ENCODE results near the gene GPX1. TPM values are rescaled to one million over a fixed set of nuclear protein-coding genes. Genes with fewer than 3 reads are reported as not detected.
"Not testable (repeated sequence)": the region's sequence is repeated elsewhere in the genome, so short reads cannot be mapped to it uniquely, and the experiment has no call there.

The GPX1 gene
- total RNA-seq, 2 donors from 2014 or later, result 133 to 221 TPM

GRCh38 chr3:49378249-49378895, 20.2 kb upstream of the GPX1 start:
- Mint-ChIP-seq H3K4me3 (peak overlapping the region; percentile 48), H3K27me3 (no peaks in the 10 kb centered on the region), H3K4me1 (peaks cover 25% of the 10 kb centered on the region), H3K9me3 (no peaks in the 10 kb centered on the region), H3K27ac (peak overlapping the region; percentile 75), H3K36me3 (ENCODE audit: low read depth) (peaks cover 50% of the 10 kb centered on the region)
- peak; percentile 43 for ATAC-seq (replicated peaks)

GRCh38 chr3:49377483-49377882, 19.3 kb upstream of the GPX1 start:
- H3K4me3 Mint-ChIP-seq, result peak overlapping the region; percentile 37
- H3K27me3 Mint-ChIP-seq, result no peaks in the 10 kb centered on the region
- H3K9me3 Mint-ChIP-seq, result no peaks in the 10 kb centered on the region
- H3K4me1 Mint-ChIP-seq, result peaks cover 23% of the 10 kb centered on the region
- H3K27ac Mint-ChIP-seq, result peak overlapping the region; percentile 71
- ATAC-seq (replicated peaks), result peak; percentile 94
- peaks cover 58% of the 10 kb centered on the region for H3K36me3 Mint-ChIP-seq (ENCODE audit: low read depth)

- H3K27me3 Mint-ChIP-seq, result no peaks in the 10 kb centered on the region
- no peaks in the 10 kb centered on the region for H3K9me3 Mint-ChIP-seq
- H3K4me1 Mint-ChIP-seq, result peaks cover 8% of the 10 kb centered on the region
- no peak overlapping the region for H3K4me3 Mint-ChIP-seq
- H3K36me3 Mint-ChIP-seq (ENCODE audit: low read depth), result peaks cover 92% of the 10 kb centered on the region
- ATAC-seq (replicated peaks), result no peak
- H3K27ac Mint-ChIP-seq, result peak overlapping the region; percentile 34
Observed at GRCh38 chr3:49371946-49372345, 13.8 kb upstream of the GPX1 start.

- Mint-ChIP-seq H3K4me3 (no peak overlapping the region), H3K4me1 (peaks cover 6% of the 10 kb centered on the region), H3K9me3 (no peaks in the 10 kb centered on the region), H3K36me3 (ENCODE audit: low read depth) (peaks cover 99% of the 10 kb centered on the region), H3K27ac (peak overlapping the region; percentile 34), H3K27me3 (no peaks in the 10 kb centered on the region)
- ATAC-seq (replicated peaks), result no peak
Observed at GRCh38 chr3:49370585-49371290, 12.6 kb upstream of the GPX1 start.

- no peak for ATAC-seq (replicated peaks)
- Mint-ChIP-seq H3K36me3 (ENCODE audit: low read depth) (peaks cover 97% of the 10 kb centered on the region), H3K4me1 (no peaks in the 10 kb centered on the region), H3K27ac (peak overlapping the region; percentile 19), H3K4me3 (no peak overlapping the region), H3K27me3 (no peaks in the 10 kb centered on the region), H3K9me3 (no peaks in the 10 kb centered on the region)
Observed at GRCh38 chr3:49362561-49362960, 4.4 kb upstream of the GPX1 start.

GRCh38 chr3:49359623-49360022, 1.5 kb upstream of the GPX1 start:
- peaks cover 7% of the 10 kb centered on the region for H3K4me1 Mint-ChIP-seq
- H3K4me3 Mint-ChIP-seq, result peak overlapping the region; percentile 98
- peaks cover 97% of the 10 kb centered on the region for H3K36me3 Mint-ChIP-seq (ENCODE audit: low read depth)
- no peaks in the 10 kb centered on the region for H3K27me3 Mint-ChIP-seq
- H3K9me3 Mint-ChIP-seq, result no peaks in the 10 kb centered on the region
- no peak for ATAC-seq (replicated peaks)
- peak overlapping the region; percentile 98 for H3K27ac Mint-ChIP-seq

- no peaks in the 10 kb centered on the region for H3K9me3 Mint-ChIP-seq
- H3K27me3 Mint-ChIP-seq, result no peaks in the 10 kb centered on the region
- H3K27ac Mint-ChIP-seq, result peak overlapping the region; percentile 98
- peak; percentile 28 for ATAC-seq (replicated peaks)
- H3K36me3 Mint-ChIP-seq (ENCODE audit: low read depth), result peaks cover 94% of the 10 kb centered on the region
- H3K4me3 Mint-ChIP-seq, result peak overlapping the region; percentile 98
- peaks cover 7% of the 10 kb centered on the region for H3K4me1 Mint-ChIP-seq
Observed at GRCh38 chr3:49358884-49359225, 702 bp upstream of the GPX1 start.

- H3K9me3 Mint-ChIP-seq, H3K27me3 Mint-ChIP-seq: not testable (repeated sequence)
- H3K36me3 Mint-ChIP-seq (ENCODE audit: low read depth), result peaks cover 82% of the 10 kb centered on the region
- H3K4me3 Mint-ChIP-seq, result peak overlapping the region; percentile 98
- peak; percentile 44 for ATAC-seq (replicated peaks)
- peaks cover 12% of the 10 kb centered on the region for H3K4me1 Mint-ChIP-seq
- H3K27ac Mint-ChIP-seq, result peak overlapping the region; percentile 98
Observed at GRCh38 chr3:49357443-49358216, 523 bp downstream of the GPX1 start.

GRCh38 chr3:49357095-49357442, 1.1 kb downstream of the GPX1 start:
- not testable (repeated sequence) for H3K27me3 Mint-ChIP-seq; ATAC-seq (replicated peaks); H3K9me3 Mint-ChIP-seq
- peak overlapping the region; percentile 98 for H3K4me3 Mint-ChIP-seq
- H3K4me1 Mint-ChIP-seq, result peaks cover 17% of the 10 kb centered on the region
- H3K36me3 Mint-ChIP-seq (ENCODE audit: low read depth), result peaks cover 76% of the 10 kb centered on the region
- H3K27ac Mint-ChIP-seq, result peak overlapping the region; percentile 98

- Mint-ChIP-seq H3K4me1 (peaks cover 23% of the 10 kb centered on the region), H3K27ac (peak overlapping the region; percentile 77), H3K4me3 (peak overlapping the region; percentile 50), H3K27me3 (no peaks in the 10 kb centered on the region), H3K36me3 (ENCODE audit: low read depth) (peaks cover 35% of the 10 kb centered on the region), H3K9me3 (no peaks in the 10 kb centered on the region)
- ATAC-seq (replicated peaks), result no peak
Observed at GRCh38 chr3:49352890-49353421, 5.2 kb downstream of the GPX1 start.

GRCh38 chr3:49352281-49352680, 5.9 kb downstream of the GPX1 start:
- H3K36me3 Mint-ChIP-seq (ENCODE audit: low read depth), result peaks cover 29% of the 10 kb centered on the region
- ATAC-seq (replicated peaks), result peak; percentile 51
- H3K4me3 Mint-ChIP-seq, result peak overlapping the region; percentile 50
- H3K27ac Mint-ChIP-seq, result peak overlapping the region; percentile 77
- H3K27me3 Mint-ChIP-seq, result no peaks in the 10 kb centered on the region
- H3K4me1 Mint-ChIP-seq, result peaks cover 23% of the 10 kb centered on the region
- H3K9me3 Mint-ChIP-seq, result no peaks in the 10 kb centered on the region

- Mint-ChIP-seq H3K9me3 (no peaks in the 10 kb centered on the region), H3K36me3 (ENCODE audit: low read depth) (peaks cover 22% of the 10 kb centered on the region), H3K27me3 (no peaks in the 10 kb centered on the region), H3K4me1 (peaks cover 22% of the 10 kb centered on the region), H3K27ac (peak overlapping the region; percentile 77), H3K4me3 (peak overlapping the region; percentile 50)
- ATAC-seq (replicated peaks), result peak; percentile 54
Observed at GRCh38 chr3:49351521-49352011, 6.6 kb downstream of the GPX1 start.

- Mint-ChIP-seq H3K36me3 (ENCODE audit: low read depth) (peaks cover 5% of the 10 kb centered on the region), H3K4me1 (peaks cover 22% of the 10 kb centered on the region), H3K9me3 (no peaks in the 10 kb centered on the region), H3K4me3 (no peak overlapping the region), H3K27me3 (no peaks in the 10 kb centered on the region), H3K27ac (no peak overlapping the region)
- no peak for ATAC-seq (replicated peaks)
Observed at GRCh38 chr3:49349348-49350114, 8.6 kb downstream of the GPX1 start.

GRCh38 chr3:49348361-49348760, 9.8 kb downstream of the GPX1 start:
- not testable (repeated sequence) for H3K36me3 Mint-ChIP-seq (ENCODE audit: low read depth); H3K4me3 Mint-ChIP-seq; ATAC-seq (replicated peaks); H3K9me3 Mint-ChIP-seq; H3K27me3 Mint-ChIP-seq; H3K27ac Mint-ChIP-seq
- peaks cover 22% of the 10 kb centered on the region for H3K4me1 Mint-ChIP-seq

Measured in activated T-helper 17 cell treated with anti-CD3 and anti-CD28 coated beads, Interleukin-2, amount 50 U/mL, for 72 hours (primary cell).